SK-N-SH treated with all-trans-retinoic acid at 6 μM for 48 hours (cell line): ENCODE data around the gene BMERB1.

ENCODE experiments used
- ARNTL ChIP-seq: fragments of 450-650 bp; formaldehyde crosslinking; IDR thresholded peaks from 2 replicates; pipeline ENCODE4 v1.5.0; 2020; ENCODE audit warnings: low read depth, mild to moderate bottlenecking, moderate library complexity, borderline replicate concordance
- RARB ChIP-seq: fragments of 250-450 bp; sonication (Bioruptor Pico); IDR thresholded peaks from 2 replicates; pipeline ENCODE4 v1.8.0; 2021; ENCODE audit warnings: mild to moderate bottlenecking, moderate library complexity
- ZFP3 ChIP-seq: fragments of 250-450 bp; sonication (Bioruptor Pico); IDR thresholded peaks from 2 replicates; pipeline ENCODE4 v1.5.0; 2020; ENCODE audit warnings: mild to moderate bottlenecking, moderate library complexity

DNA sequence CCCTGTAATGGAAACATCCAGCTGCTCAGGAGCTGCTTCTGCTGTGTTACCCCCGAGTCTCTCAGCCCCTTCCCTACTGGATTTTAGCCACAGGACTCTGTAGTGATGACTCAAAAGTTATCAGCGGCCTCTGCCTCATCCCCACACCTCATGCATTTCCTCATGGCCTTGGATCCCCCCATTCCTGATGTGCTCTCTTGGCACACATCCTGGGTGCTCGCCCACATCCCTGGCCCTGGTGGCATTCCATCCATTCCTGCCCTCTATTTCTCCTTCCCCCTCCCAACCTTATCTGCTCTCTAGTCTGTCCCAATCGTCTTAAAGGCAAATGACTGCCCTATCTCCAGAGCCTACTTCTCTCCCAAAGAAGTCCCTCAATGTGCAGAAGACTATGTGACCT, 184.0 kb downstream of the BMERB1 start:
- no peak for TF ChIP-seq RARB (CRISPR knock-in tag)
- no peak for TF ChIP-seq ZFP3 (CRISPR knock-in tag)
- no peak for TF ChIP-seq ARNTL
